WTC11 (cell line): ENCODE results near the gene NTSR1.

Experiments used
- ATF1 ChIP-seq: sonication (generic); formaldehyde crosslinking; IDR thresholded peaks from 2 replicates; pipeline ENCODE4 v1.8.1; 2023; ENCODE audit warnings: mild to moderate bottlenecking, moderate library complexity, missing genetic modification reagents
- CREM ChIP-seq: sonication (generic); formaldehyde crosslinking; IDR thresholded peaks from 2 replicates; pipeline ENCODE4 v1.8.1; 2022; ENCODE audit warnings: mild to moderate bottlenecking, missing genetic modification reagents, moderate library complexity
- FOXJ3 ChIP-seq: sonication (generic); formaldehyde crosslinking; IDR thresholded peaks from 2 replicates; pipeline ENCODE4 v1.9.0; 2021; ENCODE audit warnings: missing genetic modification reagents, mild to moderate bottlenecking, borderline replicate concordance
- MYBL2 ChIP-seq: sonication (generic); formaldehyde crosslinking; IDR thresholded peaks from 2 replicates; pipeline ENCODE4 v1.8.1; 2023; ENCODE audit warnings: mild to moderate bottlenecking, moderate library complexity, missing genetic modification reagents
- RELA ChIP-seq: sonication (generic); formaldehyde crosslinking; IDR thresholded peaks from 2 replicates; pipeline ENCODE4 v1.8.1; 2022; ENCODE audit warnings: missing genetic modification reagents, mild to moderate bottlenecking, borderline replicate concordance
- ZNF138 ChIP-seq: sonication (generic); formaldehyde crosslinking; conservative IDR thresholded peaks from 2 replicates; pipeline ENCODE4 v1.8.1; 2022; ENCODE audit warnings: mild to moderate bottlenecking, moderate library complexity, missing genetic modification reagents
- ZNF232 ChIP-seq: sonication (generic); formaldehyde crosslinking; IDR thresholded peaks from 2 replicates; pipeline ENCODE4 v1.8.0; 2022; ENCODE audit warnings: mild to moderate bottlenecking, missing genetic modification reagents
- ZNF416 ChIP-seq: fragments of 250-450 bp; sonication (Bioruptor Pico); IDR thresholded peaks from 2 replicates; pipeline ENCODE4 v1.9.0; 2021; ENCODE audit warnings: mild to moderate bottlenecking, inconsistent platforms
- ZNF423 ChIP-seq: fragments of 250-450 bp; sonication (Bioruptor Pico); IDR thresholded peaks from 2 replicates; pipeline ENCODE4 v2.1.2; 2022; ENCODE audit warnings: mild to moderate bottlenecking, moderate library complexity
- TF ChIP-seq, protein P1 (sequence below): fragments of 200-600 bp; IDR thresholded peaks from 2 replicates; pipeline ENCODE4 v1.8.0; 2022; ENCODE audit warnings: antibody characterized with exemption
- TF ChIP-seq, protein P2 (sequence below): sonication (generic); formaldehyde crosslinking; IDR thresholded peaks from 2 replicates; pipeline ENCODE4 v1.8.0; 2023; ENCODE audit warnings: missing genetic modification reagents, mild to moderate bottlenecking, borderline replicate concordance
- TF ChIP-seq, protein P3 (sequence below): sonication (generic); formaldehyde crosslinking; IDR thresholded peaks from 2 replicates; pipeline ENCODE4 v1.8.1; 2023; ENCODE audit warnings: mild to moderate bottlenecking, missing genetic modification reagents
- TF ChIP-seq, protein P4 (sequence below): sonication (generic); formaldehyde crosslinking; IDR thresholded peaks from 2 replicates; pipeline ENCODE4 v1.8.1; 2023; ENCODE audit warnings: mild to moderate bottlenecking, missing genetic modification reagents, moderate library complexity

DNA sequence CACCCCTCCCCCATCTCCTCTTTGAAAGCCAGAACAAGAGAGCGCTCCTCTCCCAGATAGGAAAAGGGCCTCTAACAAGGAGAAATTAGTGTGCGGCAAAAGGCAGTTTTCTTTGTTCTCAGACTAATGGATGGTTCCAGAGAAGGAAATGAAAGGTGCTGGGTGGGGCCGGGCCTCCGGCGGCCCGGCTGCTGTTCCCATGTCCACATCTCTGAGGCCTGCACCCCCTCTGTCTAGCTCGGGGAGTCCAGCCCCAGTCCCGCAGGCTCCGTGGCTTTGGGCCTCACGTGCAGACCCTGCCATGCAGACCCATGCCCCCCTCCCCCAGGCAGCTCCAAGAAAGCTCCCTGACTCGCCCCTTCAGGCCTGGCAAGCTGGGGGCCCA, 51.8 kb downstream of the NTSR1 start:
- TF ChIP-seq, protein P1, sequence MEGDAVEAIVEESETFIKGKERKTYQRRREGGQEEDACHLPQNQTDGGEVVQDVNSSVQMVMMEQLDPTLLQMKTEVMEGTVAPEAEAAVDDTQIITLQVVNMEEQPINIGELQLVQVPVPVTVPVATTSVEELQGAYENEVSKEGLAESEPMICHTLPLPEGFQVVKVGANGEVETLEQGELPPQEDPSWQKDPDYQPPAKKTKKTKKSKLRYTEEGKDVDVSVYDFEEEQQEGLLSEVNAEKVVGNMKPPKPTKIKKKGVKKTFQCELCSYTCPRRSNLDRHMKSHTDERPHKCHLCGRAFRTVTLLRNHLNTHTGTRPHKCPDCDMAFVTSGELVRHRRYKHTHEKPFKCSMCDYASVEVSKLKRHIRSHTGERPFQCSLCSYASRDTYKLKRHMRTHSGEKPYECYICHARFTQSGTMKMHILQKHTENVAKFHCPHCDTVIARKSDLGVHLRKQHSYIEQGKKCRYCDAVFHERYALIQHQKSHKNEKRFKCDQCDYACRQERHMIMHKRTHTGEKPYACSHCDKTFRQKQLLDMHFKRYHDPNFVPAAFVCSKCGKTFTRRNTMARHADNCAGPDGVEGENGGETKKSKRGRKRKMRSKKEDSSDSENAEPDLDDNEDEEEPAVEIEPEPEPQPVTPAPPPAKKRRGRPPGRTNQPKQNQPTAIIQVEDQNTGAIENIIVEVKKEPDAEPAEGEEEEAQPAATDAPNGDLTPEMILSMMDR, result no peak
- no peak for TF ChIP-seq CREM (CRISPR knock-in tag)
- TF ChIP-seq, protein P2, sequence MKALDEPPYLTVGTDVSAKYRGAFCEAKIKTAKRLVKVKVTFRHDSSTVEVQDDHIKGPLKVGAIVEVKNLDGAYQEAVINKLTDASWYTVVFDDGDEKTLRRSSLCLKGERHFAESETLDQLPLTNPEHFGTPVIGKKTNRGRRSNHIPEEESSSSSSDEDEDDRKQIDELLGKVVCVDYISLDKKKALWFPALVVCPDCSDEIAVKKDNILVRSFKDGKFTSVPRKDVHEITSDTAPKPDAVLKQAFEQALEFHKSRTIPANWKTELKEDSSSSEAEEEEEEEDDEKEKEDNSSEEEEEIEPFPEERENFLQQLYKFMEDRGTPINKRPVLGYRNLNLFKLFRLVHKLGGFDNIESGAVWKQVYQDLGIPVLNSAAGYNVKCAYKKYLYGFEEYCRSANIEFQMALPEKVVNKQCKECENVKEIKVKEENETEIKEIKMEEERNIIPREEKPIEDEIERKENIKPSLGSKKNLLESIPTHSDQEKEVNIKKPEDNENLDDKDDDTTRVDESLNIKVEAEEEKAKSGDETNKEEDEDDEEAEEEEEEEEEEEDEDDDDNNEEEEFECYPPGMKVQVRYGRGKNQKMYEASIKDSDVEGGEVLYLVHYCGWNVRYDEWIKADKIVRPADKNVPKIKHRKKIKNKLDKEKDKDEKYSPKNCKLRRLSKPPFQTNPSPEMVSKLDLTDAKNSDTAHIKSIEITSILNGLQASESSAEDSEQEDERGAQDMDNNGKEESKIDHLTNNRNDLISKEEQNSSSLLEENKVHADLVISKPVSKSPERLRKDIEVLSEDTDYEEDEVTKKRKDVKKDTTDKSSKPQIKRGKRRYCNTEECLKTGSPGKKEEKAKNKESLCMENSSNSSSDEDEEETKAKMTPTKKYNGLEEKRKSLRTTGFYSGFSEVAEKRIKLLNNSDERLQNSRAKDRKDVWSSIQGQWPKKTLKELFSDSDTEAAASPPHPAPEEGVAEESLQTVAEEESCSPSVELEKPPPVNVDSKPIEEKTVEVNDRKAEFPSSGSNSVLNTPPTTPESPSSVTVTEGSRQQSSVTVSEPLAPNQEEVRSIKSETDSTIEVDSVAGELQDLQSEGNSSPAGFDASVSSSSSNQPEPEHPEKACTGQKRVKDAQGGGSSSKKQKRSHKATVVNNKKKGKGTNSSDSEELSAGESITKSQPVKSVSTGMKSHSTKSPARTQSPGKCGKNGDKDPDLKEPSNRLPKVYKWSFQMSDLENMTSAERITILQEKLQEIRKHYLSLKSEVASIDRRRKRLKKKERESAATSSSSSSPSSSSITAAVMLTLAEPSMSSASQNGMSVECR (CRISPR knock-in tag), result no peak
- TF ChIP-seq, protein P3, sequence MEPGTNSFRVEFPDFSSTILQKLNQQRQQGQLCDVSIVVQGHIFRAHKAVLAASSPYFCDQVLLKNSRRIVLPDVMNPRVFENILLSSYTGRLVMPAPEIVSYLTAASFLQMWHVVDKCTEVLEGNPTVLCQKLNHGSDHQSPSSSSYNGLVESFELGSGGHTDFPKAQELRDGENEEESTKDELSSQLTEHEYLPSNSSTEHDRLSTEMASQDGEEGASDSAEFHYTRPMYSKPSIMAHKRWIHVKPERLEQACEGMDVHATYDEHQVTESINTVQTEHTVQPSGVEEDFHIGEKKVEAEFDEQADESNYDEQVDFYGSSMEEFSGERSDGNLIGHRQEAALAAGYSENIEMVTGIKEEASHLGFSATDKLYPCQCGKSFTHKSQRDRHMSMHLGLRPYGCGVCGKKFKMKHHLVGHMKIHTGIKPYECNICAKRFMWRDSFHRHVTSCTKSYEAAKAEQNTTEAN (CRISPR knock-in tag), result no peak
- no peak for TF ChIP-seq RELA (CRISPR knock-in tag)
- no peak for TF ChIP-seq ZNF232 (CRISPR knock-in tag)
- TF ChIP-seq MYBL2, result no peak
- TF ChIP-seq ZNF416 (CRISPR knock-in tag), result no peak
- TF ChIP-seq, protein P4, sequence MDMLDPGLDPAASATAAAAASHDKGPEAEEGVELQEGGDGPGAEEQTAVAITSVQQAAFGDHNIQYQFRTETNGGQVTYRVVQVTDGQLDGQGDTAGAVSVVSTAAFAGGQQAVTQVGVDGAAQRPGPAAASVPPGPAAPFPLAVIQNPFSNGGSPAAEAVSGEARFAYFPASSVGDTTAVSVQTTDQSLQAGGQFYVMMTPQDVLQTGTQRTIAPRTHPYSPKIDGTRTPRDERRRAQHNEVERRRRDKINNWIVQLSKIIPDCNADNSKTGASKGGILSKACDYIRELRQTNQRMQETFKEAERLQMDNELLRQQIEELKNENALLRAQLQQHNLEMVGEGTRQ (CRISPR knock-in tag), result no peak
- no peak for TF ChIP-seq ZNF138
- TF ChIP-seq ZNF423 (CRISPR knock-in tag), result no peak
- no peak for TF ChIP-seq ATF1 (CRISPR knock-in tag)
- no peak for TF ChIP-seq FOXJ3 (CRISPR knock-in tag)
